Measurements from ENCODE around the gene APOA4.

Gene APOA4

DNA sequence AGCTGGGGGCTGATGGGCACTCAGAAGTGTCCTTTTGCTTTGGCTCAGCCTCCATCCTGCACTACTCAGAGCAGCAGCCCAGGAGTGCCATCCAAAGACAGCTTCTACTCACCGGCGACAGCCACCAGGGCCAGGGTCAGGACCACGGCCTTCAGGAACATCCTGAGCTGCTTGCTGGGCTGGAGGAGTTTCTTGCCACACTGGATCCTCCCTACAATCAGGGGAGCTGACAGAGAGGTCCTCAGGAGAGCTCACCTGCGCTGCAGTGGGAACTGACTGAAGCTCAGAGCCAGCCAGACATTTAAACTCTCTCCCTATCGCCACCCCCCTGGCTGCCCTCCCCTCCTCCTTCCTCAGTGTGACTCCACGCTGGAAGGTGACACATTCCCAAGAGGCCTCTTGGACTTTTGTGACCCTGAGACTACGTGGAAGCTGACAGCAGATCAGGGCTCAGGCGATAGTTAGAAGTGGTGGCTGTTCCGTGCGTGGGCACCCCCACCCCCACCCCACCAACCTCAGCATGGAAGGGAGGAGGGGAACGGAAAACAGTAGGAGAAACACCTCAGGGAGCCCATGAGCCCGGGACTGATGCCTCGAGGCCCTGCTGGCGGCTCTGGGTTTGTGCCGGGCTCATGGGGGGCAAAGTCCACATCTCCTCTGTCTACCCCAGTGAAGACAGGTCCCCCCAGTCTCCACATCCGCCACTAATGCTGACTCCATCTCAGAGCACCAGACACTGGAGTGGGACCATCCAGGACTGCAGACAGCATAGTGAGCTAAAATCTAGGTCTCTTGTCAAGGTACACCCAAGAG lies at the start of gene APOA4:
APOA4 (minus strand) TSS at position 274 of the 813 bp plus-strand sequence; CDS start at position 161, 113 bp downstream.
- no peaks in the 10 kb centered on the region for H3K27me3 ChIP-seq (ENCODE audit: control insufficient read depth, insufficient read depth, low read length)
- no peaks in the 10 kb centered on the region for H3K4me1 ChIP-seq (ENCODE audit: control insufficient read depth, insufficient read depth, low read length)
- no peaks in the 10 kb centered on the region for H3K36me3 ChIP-seq (ENCODE audit: control insufficient read depth, insufficient read depth, low read length)
- H3K9me3 ChIP-seq (ENCODE audit: control insufficient read depth, insufficient read depth, low read length), result no peaks in the 10 kb centered on the region
- H3K9ac ChIP-seq (ENCODE audit: low read depth, low read length), result no peak within 1 kb of the TSS
- H3K27ac ChIP-seq (ENCODE audit: low read depth, low read length), result no peak within 1 kb of the TSS
- no peak within 1 kb of the TSS for H3K4me3 ChIP-seq (ENCODE audit: low read depth, low read length)

DNA sequence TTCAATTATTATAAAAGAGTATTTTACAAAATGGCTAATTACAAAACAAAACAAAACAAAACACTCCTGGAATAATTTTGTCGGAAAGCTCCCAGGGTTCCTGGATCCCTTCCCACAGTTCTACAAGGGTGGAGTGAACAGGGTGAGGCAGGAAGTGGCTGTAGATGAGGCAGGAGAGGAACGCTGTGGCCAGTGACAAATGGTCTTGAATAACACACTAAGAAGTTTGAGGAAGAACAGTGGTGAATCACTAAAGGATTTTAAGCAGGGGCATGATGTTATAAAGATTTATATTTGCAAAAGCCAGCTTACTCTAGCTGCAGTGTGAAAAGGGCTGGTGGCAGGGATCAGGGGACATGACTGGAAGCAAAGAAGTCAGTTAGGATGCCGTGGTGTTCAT lies 48.1 kb upstream of the APOA4 start:
- Histone ChIP-seq H3K36me3 (ENCODE audit: control insufficient read depth, insufficient read depth, low read length) (peaks cover 90% of the 10 kb centered on the region), H3K4me3 (ENCODE audit: low read depth, low read length) (no peak overlapping the region), H3K27ac (ENCODE audit: low read depth, low read length) (no peak overlapping the region), H3K4me1 (ENCODE audit: control insufficient read depth, insufficient read depth, low read length) (no peaks in the 10 kb centered on the region), H3K9ac (ENCODE audit: low read depth, low read length) (no peak overlapping the region), H3K9me3 (ENCODE audit: control insufficient read depth, insufficient read depth, low read length) (no peaks in the 10 kb centered on the region), H3K27me3 (ENCODE audit: control insufficient read depth, insufficient read depth, low read length) (no peaks in the 10 kb centered on the region)

DNA sequence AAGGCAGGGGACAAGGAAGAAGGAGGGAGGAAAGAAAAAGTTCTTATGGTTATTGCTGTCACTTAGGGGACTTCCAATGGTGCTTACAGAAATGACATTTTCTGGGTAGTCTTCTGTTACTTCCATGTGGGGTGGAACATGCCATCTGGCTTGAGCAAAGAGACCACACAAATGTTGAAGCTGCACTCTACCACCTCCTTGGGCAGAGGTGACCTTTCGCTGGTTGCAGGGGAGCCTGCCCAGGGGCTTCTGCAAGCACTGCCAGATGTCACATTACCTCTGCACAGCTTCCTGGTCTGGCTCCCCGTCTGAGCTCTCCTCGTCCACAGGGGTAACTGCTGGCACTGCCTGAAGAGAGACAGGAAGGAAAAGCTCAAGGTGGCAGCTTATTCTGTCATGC lies 47.0 kb upstream of the APOA4 start:
- H3K9me3 ChIP-seq (ENCODE audit: control insufficient read depth, insufficient read depth, low read length), result no peaks in the 10 kb centered on the region
- no peak overlapping the region for H3K27ac ChIP-seq (ENCODE audit: low read depth, low read length)
- H3K27me3 ChIP-seq (ENCODE audit: control insufficient read depth, insufficient read depth, low read length), result no peaks in the 10 kb centered on the region
- H3K9ac ChIP-seq (ENCODE audit: low read depth, low read length), result no peak overlapping the region
- peaks cover 92% of the 10 kb centered on the region for H3K36me3 ChIP-seq (ENCODE audit: control insufficient read depth, insufficient read depth, low read length)
- no peaks in the 10 kb centered on the region for H3K4me1 ChIP-seq (ENCODE audit: control insufficient read depth, insufficient read depth, low read length)
- H3K4me3 ChIP-seq (ENCODE audit: low read depth, low read length), result no peak overlapping the region

DNA sequence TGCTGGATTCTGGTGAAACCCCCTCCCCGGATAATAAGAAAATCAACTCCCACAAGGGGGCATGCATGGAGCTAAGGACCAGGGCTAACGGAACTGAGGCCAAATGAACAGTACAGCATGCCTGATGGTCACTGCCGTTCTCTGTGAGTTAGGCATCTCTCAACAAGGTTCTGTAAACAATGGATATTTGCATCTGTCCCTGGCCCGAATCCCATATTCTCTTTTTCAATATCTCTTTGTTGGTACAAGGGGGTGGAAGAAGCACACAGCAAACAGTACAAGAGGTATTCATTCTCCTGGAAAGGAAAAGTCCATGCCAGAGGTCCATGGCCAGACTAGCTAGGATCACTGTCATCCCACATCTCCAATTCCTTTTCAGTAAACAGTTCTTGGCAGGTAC lies 46.5 kb upstream of the APOA4 start:
- Histone ChIP-seq H3K4me1 (ENCODE audit: control insufficient read depth, insufficient read depth, low read length) (no peaks in the 10 kb centered on the region), H3K36me3 (ENCODE audit: control insufficient read depth, insufficient read depth, low read length) (peaks cover 92% of the 10 kb centered on the region), H3K9me3 (ENCODE audit: control insufficient read depth, insufficient read depth, low read length) (no peaks in the 10 kb centered on the region), H3K4me3 (ENCODE audit: low read depth, low read length) (no peak overlapping the region), H3K9ac (ENCODE audit: low read depth, low read length) (no peak overlapping the region), H3K27ac (ENCODE audit: low read depth, low read length) (no peak overlapping the region), H3K27me3 (ENCODE audit: control insufficient read depth, insufficient read depth, low read length) (no peaks in the 10 kb centered on the region)

DNA sequence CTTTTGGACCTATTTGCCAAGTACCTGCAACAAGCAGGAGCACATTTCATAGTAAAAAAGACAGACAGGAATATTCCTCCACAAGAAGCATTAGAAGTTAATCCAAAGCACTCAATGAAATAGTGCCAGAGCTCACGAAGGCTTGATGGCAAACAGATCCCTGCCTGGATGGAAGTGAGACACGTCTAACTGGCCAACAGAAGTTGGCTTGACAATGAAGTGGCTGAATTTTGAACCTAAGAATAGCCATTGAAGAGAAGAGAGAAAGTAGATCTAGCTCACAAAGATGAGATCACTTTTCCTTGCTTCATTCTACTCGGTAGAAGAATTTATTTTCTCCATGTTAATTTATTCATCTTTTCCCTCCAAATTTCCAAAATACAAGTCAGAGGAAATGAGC lies 45.0 kb upstream of the APOA4 start:
- Histone ChIP-seq H3K9me3 (ENCODE audit: control insufficient read depth, insufficient read depth, low read length) (no peaks in the 10 kb centered on the region), H3K27ac (ENCODE audit: low read depth, low read length) (no peak overlapping the region), H3K36me3 (ENCODE audit: control insufficient read depth, insufficient read depth, low read length) (peaks cover 92% of the 10 kb centered on the region), H3K4me1 (ENCODE audit: control insufficient read depth, insufficient read depth, low read length) (no peaks in the 10 kb centered on the region), H3K4me3 (ENCODE audit: low read depth, low read length) (no peak overlapping the region), H3K9ac (ENCODE audit: low read depth, low read length) (no peak overlapping the region), H3K27me3 (ENCODE audit: control insufficient read depth, insufficient read depth, low read length) (no peaks in the 10 kb centered on the region)

DNA sequence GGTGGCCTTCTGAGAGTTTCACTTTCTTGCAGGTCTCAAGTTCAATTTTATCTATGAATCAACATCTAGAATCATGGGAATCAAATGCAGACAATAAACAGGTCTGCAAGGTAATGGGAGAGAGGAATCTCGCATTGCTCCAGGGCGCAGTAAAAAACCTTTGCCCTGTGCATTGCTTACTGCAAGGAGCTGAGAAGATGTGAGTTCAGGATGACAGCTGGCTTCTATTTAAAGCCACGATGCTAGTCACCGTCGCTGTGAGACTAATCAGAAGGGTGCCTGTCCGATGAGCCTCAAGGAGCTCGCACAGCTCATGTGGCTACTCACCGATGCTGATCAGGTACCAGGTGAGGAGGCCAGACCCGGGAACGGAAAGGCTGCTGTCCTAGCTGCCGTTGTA lies 44.5 kb upstream of the APOA4 start:
- Histone ChIP-seq H3K4me1 (ENCODE audit: control insufficient read depth, insufficient read depth, low read length) (no peaks in the 10 kb centered on the region), H3K27ac (ENCODE audit: low read depth, low read length) (no peak overlapping the region), H3K9ac (ENCODE audit: low read depth, low read length) (no peak overlapping the region), H3K9me3 (ENCODE audit: control insufficient read depth, insufficient read depth, low read length) (no peaks in the 10 kb centered on the region), H3K27me3 (ENCODE audit: control insufficient read depth, insufficient read depth, low read length) (no peaks in the 10 kb centered on the region), H3K4me3 (ENCODE audit: low read depth, low read length) (no peak overlapping the region), H3K36me3 (ENCODE audit: control insufficient read depth, insufficient read depth, low read length) (peaks cover 89% of the 10 kb centered on the region)

DNA sequence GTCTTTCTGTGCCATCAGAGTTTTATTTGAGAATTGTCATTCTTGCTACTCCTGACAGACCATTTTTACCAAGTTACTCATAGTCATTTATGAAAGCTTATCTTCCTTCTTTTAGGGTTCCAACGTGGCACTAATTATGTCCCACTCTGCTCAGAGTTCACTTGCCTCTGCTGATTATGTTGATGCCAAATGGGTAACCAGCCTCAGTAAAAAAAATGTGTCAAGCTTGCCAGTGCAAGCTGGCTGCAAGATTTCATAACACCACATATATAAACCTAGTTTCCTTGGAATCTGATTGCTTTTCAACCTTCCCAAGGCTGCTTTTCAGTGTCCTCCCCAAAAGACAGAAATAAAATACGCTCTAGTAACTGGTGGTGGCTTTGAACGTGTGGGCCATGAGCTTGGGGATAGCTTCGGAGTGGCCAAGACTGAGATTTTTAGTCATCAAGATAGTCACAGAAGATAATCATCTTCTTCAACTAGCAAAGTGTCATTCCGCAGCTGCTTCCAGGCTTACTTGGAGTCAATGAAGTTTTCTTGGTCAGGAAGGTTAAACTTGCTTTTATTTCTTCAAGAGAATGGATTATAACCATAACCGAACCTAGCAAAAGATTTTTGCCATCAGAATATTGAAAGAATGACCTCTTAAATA lies 43.8 kb upstream of the APOA4 start:
- Histone ChIP-seq H3K36me3 (ENCODE audit: control insufficient read depth, insufficient read depth, low read length) (peaks cover 89% of the 10 kb centered on the region), H3K9ac (ENCODE audit: low read depth, low read length) (no peak overlapping the region), H3K27ac (ENCODE audit: low read depth, low read length) (no peak overlapping the region), H3K4me3 (ENCODE audit: low read depth, low read length) (no peak overlapping the region), H3K4me1 (ENCODE audit: control insufficient read depth, insufficient read depth, low read length) (no peaks in the 10 kb centered on the region), H3K27me3 (ENCODE audit: control insufficient read depth, insufficient read depth, low read length) (no peaks in the 10 kb centered on the region), H3K9me3 (ENCODE audit: control insufficient read depth, insufficient read depth, low read length) (no peaks in the 10 kb centered on the region)

DNA sequence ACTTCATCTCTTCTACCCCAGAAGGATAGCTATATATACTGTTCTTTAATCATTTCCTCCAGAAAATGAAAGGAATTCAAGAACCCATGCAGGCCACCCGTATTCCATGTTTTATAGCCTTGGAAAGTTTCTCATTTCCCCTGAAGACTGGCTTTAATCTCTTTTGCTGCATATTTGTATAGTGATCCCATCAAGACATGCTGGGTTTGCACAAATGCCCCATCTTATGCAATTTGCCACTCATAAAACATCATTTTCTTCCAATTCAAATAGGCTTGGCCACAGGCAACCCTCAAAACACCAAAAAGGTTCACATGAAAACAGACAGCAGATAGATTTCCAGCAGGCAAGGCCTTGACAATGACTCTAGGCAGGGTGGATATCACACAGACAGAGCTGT lies 42.6 kb upstream of the APOA4 start:
- Histone ChIP-seq H3K36me3 (ENCODE audit: control insufficient read depth, insufficient read depth, low read length) (peaks cover 89% of the 10 kb centered on the region), H3K4me3 (ENCODE audit: low read depth, low read length) (no peak overlapping the region), H3K27ac (ENCODE audit: low read depth, low read length) (no peak overlapping the region), H3K4me1 (ENCODE audit: control insufficient read depth, insufficient read depth, low read length) (no peaks in the 10 kb centered on the region), H3K27me3 (ENCODE audit: control insufficient read depth, insufficient read depth, low read length) (no peaks in the 10 kb centered on the region), H3K9ac (ENCODE audit: low read depth, low read length) (no peak overlapping the region), H3K9me3 (ENCODE audit: control insufficient read depth, insufficient read depth, low read length) (no peaks in the 10 kb centered on the region)

DNA sequence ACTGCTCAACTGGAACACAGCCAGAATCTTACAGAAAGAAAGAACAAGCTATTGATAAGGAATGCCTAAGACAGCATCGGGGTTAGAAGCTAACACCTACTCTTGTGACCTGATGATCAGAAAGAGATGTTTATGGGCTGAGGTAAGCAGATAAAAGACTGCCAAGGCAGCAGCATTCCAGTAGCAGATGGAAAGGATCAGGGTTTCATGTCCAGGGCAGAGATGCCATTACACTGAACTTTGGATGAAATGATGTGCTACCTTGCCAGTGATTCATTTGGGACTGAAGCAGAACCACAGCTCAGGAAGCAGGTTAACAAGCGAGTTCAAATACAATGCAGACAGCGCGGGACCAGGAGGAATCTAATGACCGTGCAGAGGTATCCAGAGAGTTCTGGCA lies 41.4 kb upstream of the APOA4 start:
- H3K27me3 ChIP-seq (ENCODE audit: control insufficient read depth, insufficient read depth, low read length), result no peaks in the 10 kb centered on the region
- H3K9me3 ChIP-seq (ENCODE audit: control insufficient read depth, insufficient read depth, low read length), result no peaks in the 10 kb centered on the region
- H3K9ac ChIP-seq (ENCODE audit: low read depth, low read length), result no peak overlapping the region
- no peak overlapping the region for H3K4me3 ChIP-seq (ENCODE audit: low read depth, low read length)
- no peak overlapping the region for H3K27ac ChIP-seq (ENCODE audit: low read depth, low read length)
- no peaks in the 10 kb centered on the region for H3K4me1 ChIP-seq (ENCODE audit: control insufficient read depth, insufficient read depth, low read length)
- H3K36me3 ChIP-seq (ENCODE audit: control insufficient read depth, insufficient read depth, low read length), result peaks cover 85% of the 10 kb centered on the region

DNA sequence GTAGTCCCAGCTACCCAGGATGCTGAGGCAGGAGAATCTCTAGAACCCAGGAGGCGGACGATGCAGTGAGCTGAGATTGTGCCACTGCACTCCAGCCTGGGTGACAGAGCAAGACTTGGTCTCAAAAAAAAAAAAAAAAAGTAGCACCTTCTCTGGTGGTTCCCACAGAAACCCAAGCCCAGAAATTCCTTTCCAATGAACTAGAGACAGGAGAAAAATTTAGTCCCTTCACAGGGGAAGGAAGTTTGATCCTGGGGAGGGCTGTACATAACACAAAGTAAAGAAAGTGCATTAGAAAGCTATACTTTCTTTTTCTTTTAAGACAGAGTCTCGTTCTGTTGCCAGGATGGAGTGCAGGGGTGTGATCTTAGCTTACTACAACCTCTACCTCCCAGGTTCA lies 39.8 kb upstream of the APOA4 start:
- peaks cover 89% of the 10 kb centered on the region for H3K36me3 ChIP-seq (ENCODE audit: control insufficient read depth, insufficient read depth, low read length)
- no peaks in the 10 kb centered on the region for H3K27me3 ChIP-seq (ENCODE audit: control insufficient read depth, insufficient read depth, low read length)

DNA sequence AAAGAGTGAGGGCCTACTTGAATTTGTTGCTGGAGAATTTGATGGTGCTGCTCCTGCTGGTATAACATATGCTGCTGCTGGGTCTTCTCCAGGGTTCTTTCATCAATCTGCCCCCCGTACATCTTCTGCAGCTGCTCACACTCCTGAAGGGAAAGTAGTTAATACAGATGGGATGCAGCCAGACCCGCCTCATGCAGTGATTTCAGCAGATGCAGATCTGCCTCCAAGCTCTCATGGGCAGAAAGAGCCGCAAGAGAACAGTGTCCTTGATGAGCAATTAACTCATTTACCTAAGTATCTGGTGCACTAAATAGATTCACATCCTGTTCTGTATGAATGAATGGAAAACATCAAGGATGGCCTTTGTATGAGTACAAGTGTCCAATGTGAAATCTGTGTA lies 39.1 kb upstream of the APOA4 start:
- Histone ChIP-seq H3K27ac (ENCODE audit: low read depth, low read length) (no peak overlapping the region), H3K4me3 (ENCODE audit: low read depth, low read length) (no peak overlapping the region), H3K9ac (ENCODE audit: low read depth, low read length) (no peak overlapping the region), H3K36me3 (ENCODE audit: control insufficient read depth, insufficient read depth, low read length) (peaks cover 88% of the 10 kb centered on the region), H3K9me3 (ENCODE audit: control insufficient read depth, insufficient read depth, low read length) (no peaks in the 10 kb centered on the region), H3K4me1 (ENCODE audit: control insufficient read depth, insufficient read depth, low read length) (no peaks in the 10 kb centered on the region), H3K27me3 (ENCODE audit: control insufficient read depth, insufficient read depth, low read length) (no peaks in the 10 kb centered on the region)

More for the DNA sequence above, 39.8 kb upstream of the APOA4 start:
- no peak overlapping the region for H3K9ac ChIP-seq (ENCODE audit: low read depth, low read length)
- no peak overlapping the region for H3K4me3 ChIP-seq (ENCODE audit: low read depth, low read length)
- no peak overlapping the region for H3K27ac ChIP-seq (ENCODE audit: low read depth, low read length)
- no peaks in the 10 kb centered on the region for H3K9me3 ChIP-seq (ENCODE audit: control insufficient read depth, insufficient read depth, low read length)
- H3K4me1 ChIP-seq (ENCODE audit: control insufficient read depth, insufficient read depth, low read length), result no peaks in the 10 kb centered on the region
